Measurements from ENCODE around the gene PLEKHG4B.

Gene PLEKHG4B

DNA sequence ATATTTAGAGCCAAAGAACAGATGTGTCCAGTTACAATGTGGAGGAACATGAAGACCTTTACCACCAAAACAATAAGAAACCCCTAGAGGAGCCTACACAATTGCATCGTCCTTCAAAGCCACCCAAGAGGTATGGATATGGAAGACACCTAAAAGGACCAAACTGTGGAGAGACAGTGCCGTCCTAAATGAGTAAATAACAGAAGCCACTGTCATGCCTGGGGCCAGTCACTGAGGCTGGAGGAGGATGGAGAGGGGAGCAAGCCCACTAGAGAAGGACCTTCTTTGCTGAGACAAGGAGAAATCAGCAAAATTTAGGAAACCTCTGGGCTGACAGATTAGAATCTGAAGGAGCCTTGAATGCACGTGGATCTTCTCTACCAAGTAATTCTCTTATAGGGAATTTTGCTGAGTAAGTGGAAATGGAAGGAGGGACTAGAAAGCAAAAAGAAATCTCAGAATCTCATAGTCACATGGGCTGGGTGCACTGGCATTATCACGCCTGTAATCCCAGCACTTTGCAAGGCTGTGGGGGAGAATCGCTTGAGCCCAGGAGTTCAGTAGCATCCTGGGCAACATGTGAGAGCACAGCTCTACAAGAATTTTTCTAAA, 27.6 kb downstream of the PLEKHG4B start:
- DNase-seq, result no peak
- intact Hi-C loops (cut with DNase I), result no loop called here

DNA sequence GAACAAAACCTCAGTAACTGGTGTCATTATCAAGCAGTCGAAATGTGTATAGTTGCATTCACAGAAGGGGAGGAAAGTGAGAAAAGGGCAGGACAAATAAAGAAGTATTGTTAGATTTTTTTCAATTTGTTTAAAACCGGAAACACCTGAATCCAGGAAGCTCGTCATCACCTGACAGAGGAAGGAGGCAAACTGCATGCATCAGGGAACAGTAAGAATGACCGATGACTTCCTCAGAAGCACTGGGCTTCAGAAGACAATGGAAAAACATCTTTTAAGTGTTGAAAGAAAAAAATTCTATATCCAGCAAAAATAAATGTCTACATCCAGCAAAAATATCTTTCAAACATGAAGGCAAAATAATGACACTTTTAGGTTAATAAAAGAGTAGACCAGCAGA, 29.5 kb downstream of the PLEKHG4B start:
- no peak for DNase-seq
- intact Hi-C loops (cut with DNase I), result no loop called here

DNA sequence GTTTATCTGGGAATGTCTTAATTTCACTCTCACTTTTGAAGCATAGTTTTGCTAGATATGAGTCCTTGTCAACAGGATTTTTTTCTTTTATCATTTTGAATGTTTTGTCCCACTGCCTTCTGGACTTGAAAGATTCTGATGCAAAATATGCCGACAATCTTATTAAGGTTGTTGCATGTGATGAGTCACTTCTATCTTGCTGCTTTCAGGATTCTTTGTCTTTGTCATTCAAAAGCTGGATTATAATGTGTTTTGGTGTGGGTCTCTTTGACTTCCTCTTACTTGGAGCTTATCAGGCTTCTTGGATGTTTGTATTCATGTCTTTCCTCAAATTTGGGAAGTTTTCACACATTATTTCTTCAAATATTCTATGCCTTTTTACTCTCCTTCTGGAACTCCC, 33.8 kb downstream of the PLEKHG4B start:
- intact Hi-C loops (cut with DNase I), result no loop called here

DNA sequence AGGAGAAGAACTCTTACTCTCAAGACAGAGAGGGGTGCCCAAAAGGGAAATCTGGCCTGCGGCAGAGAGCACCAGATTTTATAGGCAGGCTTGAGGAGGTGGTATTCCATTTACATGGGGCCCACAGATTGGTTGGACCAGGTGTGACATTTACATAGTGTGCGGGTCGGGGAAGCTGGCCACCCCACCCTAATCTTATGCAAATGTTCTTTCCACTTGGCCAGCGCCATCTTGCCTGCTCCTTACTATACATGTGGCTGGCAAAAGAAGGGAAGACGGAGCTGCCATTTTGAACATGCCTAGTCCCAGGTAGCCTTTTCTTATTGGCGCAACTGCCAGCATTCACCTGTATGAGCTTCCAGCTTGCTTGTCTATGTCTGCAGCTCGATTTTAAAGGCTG, 34.8 kb downstream of the PLEKHG4B start:
- no peak for DNase-seq

More for the DNA sequence above, 33.8 kb downstream of the PLEKHG4B start:
- no peak for DNase-seq

DNA sequence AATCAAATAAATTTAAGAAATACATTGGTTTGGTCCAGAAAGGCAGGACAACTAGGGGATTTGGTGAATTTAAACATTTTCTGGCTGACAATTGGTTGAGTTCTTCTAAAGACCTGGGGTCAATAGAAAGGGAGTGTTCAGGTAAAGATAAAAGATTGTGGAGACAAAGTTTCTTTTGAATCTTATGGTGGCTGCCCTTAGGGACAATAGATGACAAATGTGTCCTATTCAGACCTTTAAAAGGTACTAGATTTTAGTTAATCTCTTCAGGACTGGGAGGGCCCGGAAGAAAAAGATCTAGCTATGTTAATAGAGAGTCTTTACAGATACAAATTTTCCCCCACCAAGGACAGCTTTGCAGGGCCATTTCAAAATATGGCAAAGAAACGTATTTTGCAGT, 35.9 kb downstream of the PLEKHG4B start:
- intact Hi-C loops (cut with DNase I), result no loop called here
- no peak for DNase-seq

More for the DNA sequence above, 34.8 kb downstream of the PLEKHG4B start:
- intact Hi-C loops (cut with DNase I), result no loop called here

DNA sequence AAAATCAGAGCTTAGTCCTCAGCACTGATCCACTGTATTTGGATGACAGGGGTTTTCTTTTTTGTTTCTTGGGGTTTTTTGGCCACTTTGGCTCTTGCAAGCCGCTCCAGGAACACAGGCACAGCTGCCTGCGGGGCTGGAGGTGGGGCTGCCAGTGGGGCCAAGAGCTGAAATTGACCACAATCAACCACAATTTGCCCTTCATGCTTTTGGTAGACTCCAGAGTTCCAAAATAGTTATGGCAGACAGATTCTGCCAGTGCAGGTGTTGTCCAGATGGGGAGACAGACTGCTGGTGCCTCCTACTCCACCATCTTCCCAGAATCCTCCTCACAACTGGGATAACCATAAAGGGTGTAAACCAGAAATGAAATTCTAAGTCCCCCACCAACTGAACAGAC, 36.5 kb downstream of the PLEKHG4B start:
- no peak for DNase-seq
- intact Hi-C loops (cut with DNase I), result no loop called here

DNA sequence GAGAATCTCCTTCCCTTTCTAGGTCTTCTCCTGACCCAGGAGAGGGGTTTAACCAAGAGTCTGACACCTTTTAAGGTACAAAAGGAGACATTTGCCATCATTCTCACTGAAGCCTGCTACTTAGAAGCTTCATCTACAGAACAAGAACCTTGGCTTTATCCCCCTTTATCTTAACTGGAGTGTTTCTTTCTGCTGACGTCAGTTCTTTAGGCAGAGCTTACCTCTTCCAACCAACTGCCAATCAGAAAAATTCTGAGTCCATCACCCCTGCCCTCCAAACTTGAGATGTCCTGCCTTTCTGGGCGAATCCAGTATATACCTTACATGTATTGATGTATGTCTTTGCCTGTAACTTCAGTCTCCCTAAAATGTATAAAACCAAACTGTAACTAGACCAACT, 37.2 kb downstream of the PLEKHG4B start:
- DNase-seq, result no peak

DNA sequence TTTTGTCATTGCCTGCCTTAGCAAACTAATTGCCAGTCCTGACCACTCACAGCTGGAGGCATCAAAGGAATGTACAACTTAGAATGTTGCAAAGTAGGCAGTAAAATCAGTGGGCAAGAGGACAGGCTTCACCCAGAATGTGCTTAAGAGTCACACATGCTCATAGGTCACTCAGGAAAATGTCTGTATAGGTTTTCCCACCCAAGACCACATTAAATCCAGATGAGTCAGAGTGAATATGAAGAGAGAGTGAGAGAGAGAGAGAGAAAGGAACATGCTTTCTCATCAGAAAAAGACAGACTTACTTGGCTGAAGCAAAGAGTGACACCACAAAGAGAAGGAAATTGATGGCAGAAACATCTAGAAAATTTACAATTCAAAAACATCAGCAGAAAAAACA, 37.9 kb downstream of the PLEKHG4B start:
- intact Hi-C loops (cut with DNase I), result no loop called here
- DNase-seq, result no peak

More for the DNA sequence above, 37.2 kb downstream of the PLEKHG4B start:
- intact Hi-C loops (cut with DNase I), result no loop called here

DNA sequence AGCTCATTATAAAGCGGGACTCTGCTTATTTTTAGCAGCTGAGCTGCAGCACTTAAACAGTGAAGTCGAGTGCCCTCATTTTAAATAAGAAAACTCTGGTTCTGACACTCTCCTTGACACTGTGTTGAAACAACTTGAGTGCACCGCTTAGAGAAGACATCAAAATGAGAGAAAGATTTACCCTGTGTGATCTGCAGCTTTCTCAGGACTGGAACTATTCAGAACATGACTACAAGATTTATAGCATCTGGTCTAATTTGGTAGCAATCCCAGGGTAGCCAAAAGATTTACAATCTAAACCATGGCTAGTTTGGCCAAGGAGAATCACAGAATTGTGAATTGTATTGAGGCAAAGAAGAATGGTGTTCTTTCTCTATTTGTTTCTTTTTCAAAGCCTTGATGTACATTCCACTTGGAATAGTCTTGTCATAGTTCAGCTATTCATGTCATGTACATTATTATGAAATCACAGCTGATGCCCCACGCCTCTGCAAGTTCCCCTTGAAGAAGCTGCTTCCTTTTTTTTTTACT, 38.7 kb downstream of the PLEKHG4B start:
- DNase-seq, result no peak

DNA sequence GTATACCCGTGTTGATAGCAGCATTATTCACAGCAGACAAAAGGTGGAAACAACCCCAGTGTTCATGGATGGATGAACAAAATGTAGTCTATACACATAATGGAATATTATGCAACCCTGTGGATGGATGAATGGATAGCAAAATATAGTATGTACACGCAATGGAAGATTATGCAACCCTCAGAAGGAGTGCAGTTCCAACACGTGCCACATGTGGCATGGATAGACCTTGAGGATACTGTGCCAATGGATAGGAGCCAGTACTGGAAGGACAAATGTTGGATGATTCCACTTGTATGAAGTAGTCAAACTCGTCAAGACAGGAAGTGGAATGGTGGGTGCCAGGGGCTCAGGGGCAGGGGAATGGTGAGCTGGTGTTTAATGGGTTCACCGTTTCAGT, 44.9 kb downstream of the PLEKHG4B start:
- intact Hi-C loops (cut with DNase I), result no loop called here
- DNase-seq, result no peak

More for the DNA sequence above, 38.7 kb downstream of the PLEKHG4B start:
- intact Hi-C loops (cut with DNase I), result no loop called here

DNA sequence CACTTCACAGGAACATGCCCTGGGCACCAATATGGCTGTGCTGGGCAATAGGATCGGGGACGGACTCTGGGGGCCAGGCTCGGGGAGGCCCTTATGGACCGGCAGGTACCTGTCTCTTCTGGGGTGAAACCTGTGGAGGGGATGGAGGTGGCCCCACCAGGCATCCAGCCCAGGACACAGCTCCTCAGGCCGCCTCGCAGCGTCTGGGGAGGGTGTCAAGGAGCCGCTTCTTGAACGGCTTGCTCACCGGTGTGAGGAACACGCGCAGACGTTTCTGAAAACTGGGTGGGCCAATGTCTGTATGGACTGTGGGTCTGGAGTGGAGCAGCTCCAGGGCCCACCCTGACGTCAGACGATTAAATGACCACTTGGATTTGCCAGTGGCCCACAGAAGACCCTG, 45.8 kb downstream of the PLEKHG4B start:
- no peak for DNase-seq
- intact Hi-C loops (cut with DNase I), result no loop called here

DNA sequence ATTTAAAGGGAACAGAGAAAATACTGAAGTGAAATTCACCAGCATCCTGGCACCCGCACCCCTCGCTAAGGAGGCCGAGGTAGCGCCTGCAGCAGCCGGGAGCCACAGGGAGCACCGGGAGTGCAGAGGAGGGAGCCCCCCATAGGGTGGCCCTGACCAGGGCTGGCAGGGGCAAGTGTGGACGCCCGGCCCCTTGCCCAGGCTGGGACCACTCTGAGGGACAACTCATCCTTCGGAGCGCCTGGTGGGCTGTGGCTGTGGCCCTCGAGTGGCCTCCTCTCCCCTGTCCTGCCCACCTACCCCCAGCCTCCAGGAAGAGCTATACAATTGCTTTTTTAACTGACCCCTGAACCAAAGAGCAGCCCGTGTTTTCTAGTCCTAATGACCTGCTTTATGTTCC, 47.0 kb downstream of the PLEKHG4B start:
- DNase-seq, result no peak
- intact Hi-C loops (cut with DNase I), result no loop called here

DNA sequence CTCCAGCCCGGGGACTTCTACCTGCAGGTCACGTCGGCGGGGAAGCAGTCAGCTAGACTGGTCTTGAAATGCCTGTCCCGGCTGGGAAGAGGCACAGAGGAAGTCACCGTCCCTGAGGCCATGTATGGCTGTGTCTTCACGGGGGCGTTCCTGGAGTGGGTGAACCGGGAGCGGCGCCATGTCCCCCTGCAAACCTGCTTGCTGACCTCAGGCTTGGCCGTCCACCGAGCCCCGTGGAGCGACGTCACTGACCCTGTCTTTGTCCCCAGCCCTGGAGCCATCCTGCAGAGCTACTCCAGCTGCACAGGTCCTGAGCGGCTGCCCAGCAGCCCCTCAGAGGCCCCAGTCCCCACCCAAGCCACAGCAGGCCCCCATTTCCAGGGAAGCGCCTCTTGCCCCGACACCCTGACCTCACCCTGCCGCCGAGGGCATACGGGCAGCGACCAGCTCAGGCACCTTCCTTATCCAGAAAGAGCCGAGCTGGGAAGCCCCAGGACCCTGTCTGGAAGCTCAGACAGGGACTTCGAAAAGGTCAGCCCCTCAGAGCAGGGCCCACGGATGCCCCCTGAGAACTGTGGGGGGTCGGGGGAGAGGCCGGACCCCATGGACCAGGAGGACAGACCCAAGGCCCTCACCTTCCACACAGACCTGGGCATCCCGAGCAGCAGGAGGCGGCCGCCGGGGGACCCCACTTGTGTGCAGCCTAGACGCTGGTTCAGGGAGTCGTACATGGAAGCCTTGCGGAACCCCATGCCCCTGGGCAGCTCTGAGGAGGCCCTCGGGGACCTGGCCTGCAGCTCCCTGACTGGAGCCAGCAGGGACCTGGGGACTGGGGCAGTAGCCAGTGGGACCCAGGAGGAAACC, 47.8 kb downstream of the PLEKHG4B start:
- intact Hi-C loops (cut with DNase I), result no loop called here

DNA sequence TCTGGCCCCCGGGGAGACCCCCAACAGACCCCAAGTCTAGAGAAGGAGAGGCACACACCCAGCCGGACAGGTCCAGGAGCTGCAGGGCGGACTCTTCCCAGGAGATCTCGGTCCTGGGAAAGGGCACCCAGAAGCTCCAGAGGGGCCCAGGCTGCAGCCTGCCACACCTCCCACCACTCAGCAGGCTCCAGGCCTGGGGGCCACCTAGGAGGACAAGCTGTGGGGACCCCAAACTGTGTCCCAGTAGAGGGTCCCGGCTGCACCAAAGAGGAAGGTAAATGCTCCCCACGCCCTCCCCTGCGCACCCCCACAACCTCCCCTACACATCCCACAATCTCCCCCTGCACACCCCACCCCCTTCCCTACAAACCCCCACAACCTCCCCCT, 48.5 kb downstream of the PLEKHG4B start:
- no peak for DNase-seq
- intact Hi-C loops (cut with DNase I), result no loop called here

More for the DNA sequence above, 47.8 kb downstream of the PLEKHG4B start:
- DNase-seq, result no peak

DNA sequence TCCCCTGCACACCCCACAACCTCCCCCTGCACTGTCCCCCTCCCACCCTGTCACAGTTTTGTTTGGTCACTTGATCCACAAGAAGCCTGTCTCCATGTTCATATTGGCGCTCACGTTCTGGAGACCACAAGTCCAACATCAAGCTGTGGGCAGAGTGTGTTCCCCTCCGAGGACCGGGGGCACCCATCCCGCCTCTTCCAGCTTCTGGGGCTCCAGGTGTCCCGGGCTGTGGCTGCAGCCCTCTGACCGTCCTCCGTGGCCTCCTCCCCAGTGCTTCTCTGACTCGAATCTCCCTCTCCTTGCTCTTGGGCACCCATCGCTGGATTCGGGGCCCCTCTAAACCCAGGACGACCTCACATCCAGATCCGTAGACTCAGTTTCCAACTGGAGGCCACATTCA, 49.2 kb downstream of the PLEKHG4B start:
- intact Hi-C loops (cut with DNase I), result no loop called here
- DNase-seq, result no peak

DNA sequence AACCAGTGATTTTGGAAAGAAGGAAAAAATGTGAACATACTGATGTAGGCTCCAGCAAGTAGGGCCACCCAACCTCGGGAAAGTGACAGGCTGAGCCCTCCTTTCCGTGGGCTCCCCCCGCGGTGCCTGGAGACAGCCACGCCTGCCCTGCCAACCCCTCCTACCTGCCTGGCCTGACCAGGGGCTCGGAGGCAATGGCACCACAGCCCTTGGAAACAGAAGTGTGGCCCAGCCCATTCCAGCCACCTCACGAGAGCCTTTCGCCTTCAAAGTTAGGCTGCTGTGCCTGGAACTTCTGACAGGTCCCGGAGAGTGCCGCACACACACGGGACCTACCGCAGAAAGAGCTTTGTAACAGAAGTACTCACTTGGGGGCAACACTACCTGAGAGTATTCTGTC, 49.8 kb downstream of the PLEKHG4B start:
- intact Hi-C loops (cut with DNase I), result no loop called here
- DNase-seq, result no peak

DNA sequence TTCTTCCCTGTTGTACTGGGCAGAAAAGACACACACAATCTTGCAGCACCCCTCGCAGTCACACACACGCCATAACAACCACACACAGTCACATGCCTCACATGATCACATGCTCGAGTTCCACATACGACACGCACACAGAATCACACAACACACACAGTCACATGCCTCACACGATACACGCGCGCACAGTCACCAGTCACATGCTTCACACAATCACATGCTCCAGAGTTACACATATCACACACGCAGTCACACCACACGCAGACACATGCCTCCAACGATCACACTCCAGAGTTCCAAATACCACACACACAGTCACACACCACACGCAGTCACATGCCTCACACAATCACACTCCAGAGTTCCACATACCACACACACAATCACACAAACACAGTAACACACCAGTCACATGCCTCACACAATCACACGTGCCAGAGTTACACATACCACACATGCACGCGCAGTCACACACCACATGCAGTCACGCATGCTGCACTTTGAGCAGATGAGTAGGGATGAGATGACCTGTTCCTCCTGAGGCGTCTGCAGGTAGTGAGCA, 50.4 kb downstream of the PLEKHG4B start:
- DNase-seq, result no peak
- intact Hi-C loops (cut with DNase I), result no loop called here

DNA sequence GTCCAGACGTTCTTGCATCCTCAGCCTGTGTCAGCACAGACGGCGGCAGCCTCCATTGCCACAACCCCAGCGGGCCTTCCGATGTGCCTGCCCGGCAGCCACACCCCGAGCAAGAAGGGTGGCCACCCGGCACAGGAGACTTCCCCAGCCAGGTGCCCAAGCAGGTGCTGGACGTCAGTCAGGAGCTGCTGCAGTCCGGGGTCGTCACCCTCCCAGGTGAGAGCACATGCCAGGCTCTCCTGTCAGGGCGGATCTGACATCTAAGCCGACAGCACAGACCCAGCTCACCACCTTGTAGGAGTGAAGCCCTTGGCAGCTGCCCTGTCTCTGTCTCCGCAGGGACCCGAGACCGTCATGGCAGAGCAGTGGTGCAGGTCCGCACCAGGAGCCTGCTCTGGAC, 51.1 kb downstream of the PLEKHG4B start:
- DNase-seq, result no peak
- intact Hi-C loops (cut with DNase I), result no loop called here

DNA sequence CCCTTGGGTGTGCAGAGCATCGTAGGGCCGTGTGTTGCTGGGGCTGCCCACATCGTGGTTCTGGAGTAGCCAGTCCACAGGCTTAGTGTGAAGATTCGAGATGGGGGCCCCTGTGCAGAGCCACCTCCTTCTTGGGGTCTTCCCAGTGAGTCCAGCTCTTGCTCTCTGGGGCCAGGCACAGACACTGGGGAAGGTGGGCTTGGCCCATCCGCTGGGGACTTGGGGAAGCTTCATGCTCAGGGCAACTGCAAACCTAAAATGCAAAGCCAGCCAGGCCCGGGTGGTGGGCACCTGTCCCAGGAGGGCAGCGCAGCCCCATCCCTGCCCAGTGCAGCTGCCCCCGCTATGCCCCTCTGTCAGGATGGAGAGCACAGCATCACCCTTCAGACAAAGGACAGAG, 53.0 kb downstream of the PLEKHG4B start:
- intact Hi-C loops (cut with DNase I), result no loop called here

DNA sequence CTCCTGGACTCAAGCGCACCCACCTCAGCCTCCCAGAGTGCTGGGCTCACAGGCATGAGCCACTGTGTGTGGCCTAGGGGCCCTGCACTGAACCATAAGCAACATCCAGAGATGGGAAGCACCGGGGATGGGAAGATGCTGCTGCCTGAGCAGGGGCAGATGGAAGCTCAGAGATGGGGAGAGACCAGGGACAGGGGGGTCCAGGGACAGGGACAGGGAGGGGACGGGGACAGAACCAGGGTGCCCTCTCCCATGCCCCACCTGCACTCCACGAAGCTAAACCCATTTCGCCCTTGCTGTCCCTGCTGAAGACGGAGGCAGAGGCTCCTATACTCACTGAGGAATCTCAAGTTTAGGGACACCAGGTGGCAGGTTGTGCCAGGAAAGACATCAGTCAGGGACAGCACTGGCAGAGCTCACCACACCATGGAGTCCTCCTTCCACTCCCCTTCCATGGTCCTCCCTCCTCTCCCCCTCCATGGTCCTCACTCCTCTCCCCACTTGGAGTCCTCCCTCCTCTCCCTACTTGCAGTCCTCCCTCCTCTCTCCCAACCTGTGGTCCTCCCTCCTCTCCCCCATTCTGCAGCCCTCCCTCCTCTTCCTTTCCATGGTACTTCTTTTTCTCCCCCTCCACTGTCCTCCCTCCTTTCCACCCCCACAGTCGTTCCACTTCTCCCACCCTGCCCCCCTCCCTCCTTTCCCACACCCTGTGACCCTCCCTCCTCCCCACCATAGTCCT, 53.8 kb downstream of the PLEKHG4B start:
- intact Hi-C loops (cut with DNase I), result no loop called here
- no peak for DNase-seq

More for the DNA sequence above, 53.0 kb downstream of the PLEKHG4B start:
- DNase-seq, result no peak

Data from head of caudate nucleus (tissue), 42 donors.